ENCODE data around the gene ANTXR2. TPM values are rescaled to one million over a fixed set of nuclear protein-coding genes. Genes with fewer than 3 reads are reported as not detected.
"Not testable (repeated sequence)": the region's sequence is repeated elsewhere in the genome, so short reads cannot be mapped to it uniquely, and the experiment has no call there.

Gene ANTXR2
- 7.7 and 10.8 TPM in 2 replicates for total RNA-seq (2014; rRNA removed; shearing (Covaris generic))

DNA sequence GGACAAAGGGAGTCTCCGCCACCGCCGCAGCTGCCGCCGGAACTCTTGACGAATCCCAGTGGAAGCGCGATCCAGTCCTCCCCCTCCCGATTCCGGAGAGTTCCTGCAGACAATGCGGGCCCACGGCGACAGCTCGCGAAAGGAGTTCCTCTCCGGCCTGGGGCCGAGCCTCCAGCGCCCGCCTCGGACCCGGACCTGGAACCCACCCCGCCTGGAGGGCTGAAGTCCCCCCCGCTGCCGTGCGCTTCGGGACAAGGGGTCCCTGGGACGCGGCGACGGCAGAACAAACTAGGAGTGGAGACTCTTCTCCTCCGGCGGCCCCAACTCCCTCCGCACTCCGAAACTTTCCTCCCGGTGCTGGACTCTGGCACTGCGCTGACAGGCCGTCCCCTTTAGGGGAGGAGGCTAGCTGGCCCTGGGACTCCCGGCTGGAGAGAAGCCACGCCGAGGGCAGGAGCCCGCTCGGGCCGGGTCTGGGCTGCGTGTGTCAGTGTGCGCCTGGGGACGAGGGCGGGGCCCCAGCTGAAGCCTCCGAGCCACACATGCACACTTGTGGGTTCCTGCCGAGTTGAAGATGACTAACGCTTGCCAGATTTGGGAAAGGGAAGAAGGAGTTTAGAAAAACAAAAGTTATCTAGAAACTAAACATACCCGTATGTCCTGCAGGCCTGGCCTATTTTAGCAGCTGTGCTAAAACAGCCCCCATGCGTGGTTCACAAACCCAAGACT lies at the start of gene ANTXR2:
TSS of gene ANTXR2 (minus strand) at position 486 of the 729 bp plus-strand sequence. CDS start 669 bp downstream, outside the sequence.
- peaks cover 5% of the 10 kb centered on the region; the same call in 1 of the 2 replicates for H3K27me3 ChIP-seq (ENCODE audit: control insufficient read depth, insufficient read depth, low read length)
- peak within 1 kb of the TSS; percentile 73 for H3K4me3 ChIP-seq (ENCODE audit: insufficient read depth, low read depth, low read length)
- H3K36me3 ChIP-seq (replicated peaks; ENCODE audit: control insufficient read depth, insufficient read depth, low read length), result no peaks in the 10 kb centered on the region
- DNase-seq, result peak; percentile 82

GRCh38 chr4:80121815-80122214 lies 48.8 kb upstream of the ANTXR2 start:
- not testable (repeated sequence) for H3K27me3 ChIP-seq (ENCODE audit: control insufficient read depth, insufficient read depth, low read length); DNase-seq; H3K36me3 ChIP-seq (replicated peaks; ENCODE audit: control insufficient read depth, insufficient read depth, low read length); H3K4me3 ChIP-seq (ENCODE audit: insufficient read depth, low read depth, low read length)

DNA sequence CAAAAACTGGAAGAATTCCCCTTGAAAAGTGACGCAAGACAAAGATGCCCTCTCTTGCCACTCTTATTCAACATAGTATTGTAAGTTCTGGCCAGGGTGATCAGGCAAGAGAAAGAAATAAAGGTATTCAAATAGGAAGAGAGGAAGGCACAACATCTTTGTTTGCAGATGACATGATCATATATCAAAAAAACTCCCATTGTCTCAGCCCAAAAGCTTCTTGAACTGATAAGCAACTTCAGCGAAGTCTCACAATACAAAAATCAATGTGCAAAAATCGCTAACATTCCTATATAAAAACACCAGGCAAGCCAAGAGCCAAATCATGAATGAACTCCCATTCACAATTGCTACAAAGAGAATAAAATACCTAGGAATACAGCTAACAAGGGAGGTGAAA lies 46.6 kb upstream of the ANTXR2 start:
- not testable (repeated sequence) for H3K4me3 ChIP-seq (ENCODE audit: insufficient read depth, low read depth, low read length); DNase-seq; H3K36me3 ChIP-seq (replicated peaks; ENCODE audit: control insufficient read depth, insufficient read depth, low read length); H3K27me3 ChIP-seq (ENCODE audit: control insufficient read depth, insufficient read depth, low read length)

- H3K4me3 ChIP-seq (ENCODE audit: insufficient read depth, low read depth, low read length), result no peak overlapping the region
- no peak for DNase-seq
- no peaks in the 10 kb centered on the region for H3K27me3 ChIP-seq (ENCODE audit: control insufficient read depth, insufficient read depth, low read length)
Observed at GRCh38 chr4:80116516-80116915, 43.5 kb upstream of the ANTXR2 start.

GRCh38 chr4:80115368-80116181 lies 42.5 kb upstream of the ANTXR2 start:
- Histone ChIP-seq H3K36me3 (replicated peaks; ENCODE audit: control insufficient read depth, insufficient read depth, low read length) (no peaks in the 10 kb centered on the region), H3K4me3 (ENCODE audit: insufficient read depth, low read depth, low read length) (no peak overlapping the region), H3K27me3 (ENCODE audit: control insufficient read depth, insufficient read depth, low read length) (no peaks in the 10 kb centered on the region)
- DNase-seq, result no peak

More at GRCh38 chr4:80116516-80116915, 43.5 kb upstream of the ANTXR2 start:
- H3K36me3 ChIP-seq (replicated peaks; ENCODE audit: control insufficient read depth, insufficient read depth, low read length), result no peaks in the 10 kb centered on the region

DNA sequence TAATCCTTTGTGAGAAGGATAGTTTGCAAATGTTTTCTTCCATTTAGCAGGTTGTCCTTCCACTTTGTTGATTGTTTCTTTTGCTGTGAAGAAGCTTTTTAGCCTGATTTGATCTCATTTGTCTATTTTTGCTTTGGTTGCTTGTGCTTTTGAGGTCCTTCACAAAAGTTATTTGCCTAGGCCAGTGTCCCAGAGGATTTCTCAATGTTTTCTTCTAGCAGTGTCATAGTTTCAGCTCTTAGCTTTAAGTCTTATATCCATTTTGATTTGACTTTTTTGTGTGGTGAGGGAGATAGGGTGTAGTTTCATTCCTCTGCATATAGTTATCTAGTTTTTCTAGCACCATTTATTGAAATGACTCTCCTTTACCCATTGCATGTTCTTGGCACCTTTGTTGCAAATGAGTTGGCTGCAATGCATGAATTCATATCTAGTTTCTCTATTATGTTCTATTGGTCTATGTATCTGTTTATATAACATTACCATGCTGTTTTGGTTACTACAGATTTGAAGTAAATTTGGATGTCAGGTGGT lies 41.8 kb upstream of the ANTXR2 start:
- H3K4me3 ChIP-seq (ENCODE audit: insufficient read depth, low read depth, low read length), result no peak overlapping the region
- no peaks in the 10 kb centered on the region for H3K36me3 ChIP-seq (replicated peaks; ENCODE audit: control insufficient read depth, insufficient read depth, low read length)
- no peak for DNase-seq
- H3K27me3 ChIP-seq (ENCODE audit: control insufficient read depth, insufficient read depth, low read length), result no peaks in the 10 kb centered on the region

GRCh38 chr4:80113615-80114014 lies 40.6 kb upstream of the ANTXR2 start:
- no peak for DNase-seq
- Histone ChIP-seq H3K27me3 (ENCODE audit: control insufficient read depth, insufficient read depth, low read length) (no peaks in the 10 kb centered on the region), H3K4me3 (ENCODE audit: insufficient read depth, low read depth, low read length) (no peak overlapping the region), H3K36me3 (replicated peaks; ENCODE audit: control insufficient read depth, insufficient read depth, low read length) (no peaks in the 10 kb centered on the region)

DNA sequence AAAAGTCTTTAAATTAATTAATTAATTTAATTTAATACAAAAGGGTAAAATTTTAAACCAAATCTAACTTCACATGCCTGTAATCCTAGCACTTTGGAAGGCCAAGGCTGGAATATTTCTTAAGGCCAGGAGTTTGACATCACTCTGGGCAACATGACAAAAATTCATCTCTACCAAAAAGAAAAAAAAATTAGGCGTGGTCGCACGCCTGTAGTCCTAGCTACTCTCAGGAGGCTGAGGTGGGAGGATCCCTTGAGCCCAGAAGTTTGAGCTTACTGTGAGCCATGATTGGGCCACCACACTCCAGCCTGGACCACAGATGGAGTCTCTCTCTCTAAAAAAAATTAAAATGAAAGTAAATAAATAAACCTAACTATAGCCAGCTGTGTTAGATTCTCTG lies 39.2 kb upstream of the ANTXR2 start:
- no peak for DNase-seq
- Histone ChIP-seq H3K36me3 (replicated peaks; ENCODE audit: control insufficient read depth, insufficient read depth, low read length) (no peaks in the 10 kb centered on the region), H3K4me3 (ENCODE audit: insufficient read depth, low read depth, low read length) (no peak overlapping the region), H3K27me3 (ENCODE audit: control insufficient read depth, insufficient read depth, low read length) (no peaks in the 10 kb centered on the region)

GRCh38 chr4:80111276-80111675 lies 38.2 kb upstream of the ANTXR2 start:
- H3K27me3 ChIP-seq (ENCODE audit: control insufficient read depth, insufficient read depth, low read length), result no peaks in the 10 kb centered on the region
- no peak overlapping the region for H3K4me3 ChIP-seq (ENCODE audit: insufficient read depth, low read depth, low read length)
- DNase-seq, result no peak
- H3K36me3 ChIP-seq (replicated peaks; ENCODE audit: control insufficient read depth, insufficient read depth, low read length), result no peaks in the 10 kb centered on the region

DNA sequence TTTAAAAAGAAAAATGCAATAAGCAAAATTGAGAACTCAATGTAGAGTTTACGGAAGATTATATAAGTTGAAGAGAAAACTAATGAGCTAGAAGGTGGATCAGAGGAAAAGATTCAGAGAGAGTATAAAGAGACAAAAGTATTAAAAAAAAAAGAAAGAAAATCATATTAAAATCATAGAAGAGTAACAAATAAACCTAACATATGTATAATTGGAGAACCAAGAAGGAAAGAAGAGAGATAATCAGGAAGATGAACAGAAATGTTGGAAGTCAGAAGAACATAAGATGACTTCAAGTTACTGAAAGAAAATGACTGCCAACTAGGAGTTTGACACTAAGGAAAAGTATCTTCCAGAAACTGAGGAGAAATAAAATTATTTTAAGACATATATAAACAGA lies 34.3 kb upstream of the ANTXR2 start:
- Histone ChIP-seq H3K27me3 (ENCODE audit: control insufficient read depth, insufficient read depth, low read length) (no peaks in the 10 kb centered on the region), H3K4me3 (ENCODE audit: insufficient read depth, low read depth, low read length) (no peak overlapping the region), H3K36me3 (replicated peaks; ENCODE audit: control insufficient read depth, insufficient read depth, low read length) (no peaks in the 10 kb centered on the region)
- no peak for DNase-seq

DNA sequence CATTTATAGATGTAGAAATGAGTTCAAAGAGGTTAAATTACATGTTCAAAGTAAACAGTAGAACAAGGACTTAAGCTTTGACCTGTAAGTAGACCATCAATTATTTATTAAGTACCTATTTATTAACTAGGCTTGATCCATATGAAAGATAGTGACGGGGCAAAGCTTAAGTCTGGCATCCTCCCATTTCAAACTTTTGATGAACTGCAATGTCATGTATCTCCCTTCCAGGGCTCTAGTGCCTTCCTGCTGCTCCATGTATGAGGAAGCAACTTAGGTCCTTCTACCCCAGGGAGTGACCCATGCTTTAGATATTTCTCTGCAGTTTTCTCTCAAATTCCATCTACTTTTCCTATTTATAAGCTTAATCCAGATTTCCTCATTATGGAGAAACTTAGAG lies 31.9 kb upstream of the ANTXR2 start:
- no peaks in the 10 kb centered on the region for H3K36me3 ChIP-seq (replicated peaks; ENCODE audit: control insufficient read depth, insufficient read depth, low read length)
- DNase-seq, result no peak

GRCh38 chr4:80103629-80104028 lies 30.6 kb upstream of the ANTXR2 start:
- no peaks in the 10 kb centered on the region for H3K36me3 ChIP-seq (replicated peaks; ENCODE audit: control insufficient read depth, insufficient read depth, low read length)
- no peaks in the 10 kb centered on the region for H3K27me3 ChIP-seq (ENCODE audit: control insufficient read depth, insufficient read depth, low read length)

More for the DNA sequence above, 31.9 kb upstream of the ANTXR2 start:
- Histone ChIP-seq H3K4me3 (ENCODE audit: insufficient read depth, low read depth, low read length) (no peak overlapping the region), H3K27me3 (ENCODE audit: control insufficient read depth, insufficient read depth, low read length) (no peaks in the 10 kb centered on the region)

GRCh38 chr4:80101792-80102116 lies 28.7 kb upstream of the ANTXR2 start:
- H3K27me3 ChIP-seq (ENCODE audit: control insufficient read depth, insufficient read depth, low read length), result no peaks in the 10 kb centered on the region
- DNase-seq, result no peak
- H3K36me3 ChIP-seq (replicated peaks; ENCODE audit: control insufficient read depth, insufficient read depth, low read length), result no peaks in the 10 kb centered on the region
- H3K4me3 ChIP-seq (ENCODE audit: insufficient read depth, low read depth, low read length), result no peak overlapping the region

More at GRCh38 chr4:80103629-80104028, 30.6 kb upstream of the ANTXR2 start:
- no peak overlapping the region for H3K4me3 ChIP-seq (ENCODE audit: insufficient read depth, low read depth, low read length)
- no peak for DNase-seq

GRCh38 chr4:80101071-80101791 lies 28.2 kb upstream of the ANTXR2 start:
- H3K4me3 ChIP-seq (ENCODE audit: insufficient read depth, low read depth, low read length), result no peak overlapping the region
- H3K36me3 ChIP-seq (replicated peaks; ENCODE audit: control insufficient read depth, insufficient read depth, low read length), result no peaks in the 10 kb centered on the region
- H3K27me3 ChIP-seq (ENCODE audit: control insufficient read depth, insufficient read depth, low read length), result no peaks in the 10 kb centered on the region
- no peak for DNase-seq

Measured in H7 (cell line).